BE2C (cell line): ENCODE results near the gene SMIM20.

Experiments used
- DNase-seq: peaks from one replicate; pipeline ENCODE4 v3.0.0-alpha.2; 2020
- H3K27me3 ChIP-seq: fragments of 250-450 bp; sonication (Bioruptor Pico); 2 replicates; pipeline ENCODE4 v1.5.1; 2020; ENCODE audit warnings: mild to moderate bottlenecking
- H3K36me3 ChIP-seq: fragments of 250-450 bp; sonication (Bioruptor Pico); 2 replicates; pipeline ENCODE4 v1.5.1; 2020; ENCODE audit warnings: mild to moderate bottlenecking
- H3K4me1 ChIP-seq: fragments of 250-450 bp; sonication (Bioruptor Pico); 2 replicates; pipeline ENCODE4 v1.5.1; 2020
- H3K4me3 ChIP-seq: 2 replicates; pipeline ENCODE4 v1.5.1; 2011; ENCODE audit warnings: low read depth, low read length
- H3K9me3 ChIP-seq: fragments of 250-450 bp; sonication (Bioruptor Pico); 2 replicates; pipeline ENCODE4 v1.5.1; 2020
- CTCF ChIP-seq: IDR thresholded peaks from 2 replicates; pipeline ENCODE4 v1.5.1; 2012; ENCODE audit warnings: mild to moderate bottlenecking, low read depth, low read length

Gene SMIM20

DNA sequence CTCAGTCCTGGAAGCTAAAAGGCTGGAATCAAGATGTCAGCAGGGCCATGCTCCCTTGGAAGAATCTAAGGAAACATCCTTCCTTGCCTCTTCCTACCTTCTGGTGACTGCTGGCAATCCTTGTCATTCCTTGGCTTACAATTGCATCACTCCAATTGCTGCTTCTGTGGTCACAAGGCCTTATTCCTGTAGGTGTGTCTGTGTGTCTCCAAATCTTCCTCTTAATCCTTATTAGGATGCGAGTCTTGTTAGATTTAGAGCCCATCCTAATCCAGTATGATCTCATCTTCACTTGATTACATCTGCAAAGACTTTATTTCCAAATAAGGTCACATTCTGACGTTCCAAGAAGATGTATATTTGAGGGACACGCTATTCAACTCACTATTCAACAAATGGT, 52.2 kb downstream of the SMIM20 start:
- no peak overlapping the region for H3K4me3 ChIP-seq
- DNase-seq, result no peak
- no peaks in the 10 kb centered on the region for H3K4me1 ChIP-seq
- H3K36me3 ChIP-seq, result no peaks in the 10 kb centered on the region
- H3K27me3 ChIP-seq, result no peaks in the 10 kb centered on the region
- no peak for TF ChIP-seq CTCF
- no peaks in the 10 kb centered on the region for H3K9me3 ChIP-seq

GRCh38 chr4:25969374-25970155, 55.5 kb downstream of the SMIM20 start:
- H3K27me3 ChIP-seq, result no peaks in the 10 kb centered on the region
- peak; percentile 30 for DNase-seq
- H3K36me3 ChIP-seq, result no peaks in the 10 kb centered on the region
- no peaks in the 10 kb centered on the region for H3K9me3 ChIP-seq
- no peaks in the 10 kb centered on the region for H3K4me1 ChIP-seq
- no peak overlapping the region for H3K4me3 ChIP-seq
- no peak for TF ChIP-seq CTCF

DNA sequence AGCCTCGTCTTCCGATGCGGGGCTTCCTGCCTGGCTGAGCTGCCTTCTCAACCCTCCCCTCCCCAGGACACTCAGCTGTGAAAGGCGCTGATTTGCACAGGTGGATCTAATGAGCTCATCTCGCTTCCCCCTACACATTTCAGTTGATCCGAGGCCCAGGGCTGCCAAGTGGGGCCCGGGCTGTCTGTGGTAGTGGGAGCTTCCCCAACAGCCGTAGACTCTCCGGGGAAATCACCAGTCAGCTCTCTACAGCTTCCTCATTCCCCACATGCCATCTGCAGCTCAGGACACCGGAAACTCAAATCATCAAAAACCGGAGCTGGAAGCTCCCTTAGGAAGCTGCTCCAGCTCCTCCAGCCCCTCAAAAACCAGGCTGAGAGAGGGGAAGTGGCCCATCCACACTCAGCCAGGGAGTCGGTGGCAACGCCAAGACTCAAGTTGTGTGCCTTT, 56.2 kb downstream of the SMIM20 start:
- Histone ChIP-seq H3K4me3 (no peak overlapping the region), H3K27me3 (no peaks in the 10 kb centered on the region), H3K9me3 (no peaks in the 10 kb centered on the region), H3K4me1 (no peaks in the 10 kb centered on the region), H3K36me3 (no peaks in the 10 kb centered on the region)
- no peak for DNase-seq
- TF ChIP-seq CTCF, result no peak

GRCh38 chr4:25970691-25971432, 56.8 kb downstream of the SMIM20 start:
- no peak for TF ChIP-seq CTCF
- no peak for DNase-seq
- Histone ChIP-seq H3K4me1 (no peaks in the 10 kb centered on the region), H3K4me3 (no peak overlapping the region), H3K36me3 (no peaks in the 10 kb centered on the region), H3K9me3 (no peaks in the 10 kb centered on the region), H3K27me3 (no peaks in the 10 kb centered on the region)

- H3K4me3 ChIP-seq, result no peak overlapping the region
- H3K27me3 ChIP-seq, result no peaks in the 10 kb centered on the region
- no peaks in the 10 kb centered on the region for H3K4me1 ChIP-seq
- no peaks in the 10 kb centered on the region for H3K9me3 ChIP-seq
- DNase-seq, result no peak
- no peak for TF ChIP-seq CTCF
- no peaks in the 10 kb centered on the region for H3K36me3 ChIP-seq
These were observed 58.3 kb downstream of the SMIM20 start for GRCh38 chr4:25972366-25972765.
